Fibroblast of gingiva (primary cell): ENCODE data around the gene TOMM40L.

Experiments
- DNase-seq: peaks from one replicate; pipeline ENCODE4 v3.0.0-alpha.2; 2011; ENCODE audit warnings: low read depth

The TOMM40L gene

GRCh38 chr1:161197560-161198193 lies 28.2 kb upstream of the TOMM40L start:
- no peak for DNase-seq

- peak; percentile 85 for DNase-seq
Measured at GRCh38 chr1:161198194-161198896, 27.5 kb upstream of the TOMM40L start.

- peak; percentile 88 for DNase-seq
Measured at GRCh38 chr1:161198897-161199431, 26.9 kb upstream of the TOMM40L start, which contains the start of gene ADAMTS4. TSS of gene ADAMTS4 (minus strand) at chr1:161199054. CDS start at chr1:161198627, 427 bp downstream.

- no peak for DNase-seq
Measured at GRCh38 chr1:161199506-161200139, 26.2 kb upstream of the TOMM40L start.

- no peak for DNase-seq
Measured at GRCh38 chr1:161200421-161200991, 25.4 kb upstream of the TOMM40L start.

GRCh38 chr1:161200992-161201835 lies 24.6 kb upstream of the TOMM40L start:
- peak; percentile 79 for DNase-seq

- DNase-seq: peak; percentile 98
Measured at GRCh38 chr1:161201836-161202712, 23.8 kb upstream of the TOMM40L start, which contains the start of gene NDUFS2. TSS of gene NDUFS2 (plus strand) at chr1:161202367. CDS start at chr1:161202386, 19 bp downstream.

- no peak for DNase-seq
Measured at GRCh38 chr1:161206411-161207140, 19.3 kb upstream of the TOMM40L start.

- peak; percentile 71 for DNase-seq
Measured at GRCh38 chr1:161207173-161207572, 18.7 kb upstream of the TOMM40L start.

- peak; percentile 55 for DNase-seq
Measured at GRCh38 chr1:161209790-161210409, 16.0 kb upstream of the TOMM40L start.

GRCh38 chr1:161214369-161214768 lies 11.5 kb upstream of the TOMM40L start:
- DNase-seq: no peak

- no peak for DNase-seq
Measured at GRCh38 chr1:161215076-161215475, 10.8 kb upstream of the TOMM40L start, which contains the start of gene FCER1G. TSS of gene FCER1G (plus strand) at chr1:161215295. CDS start at chr1:161215322, 27 bp downstream.

- peak; percentile 86 for DNase-seq
Measured at GRCh38 chr1:161216945-161217712, 8.7 kb upstream of the TOMM40L start.

- no peak for DNase-seq
Measured at GRCh38 chr1:161217831-161218230, 8.0 kb upstream of the TOMM40L start.

GRCh38 chr1:161218301-161219077 lies 7.4 kb upstream of the TOMM40L start:
- no peak for DNase-seq

GRCh38 chr1:161219078-161219892 lies 6.6 kb upstream of the TOMM40L start:
- no peak for DNase-seq

GRCh38 chr1:161220002-161220401 lies 5.9 kb upstream of the TOMM40L start:
- DNase-seq: no peak
